Heart right ventricle (tissue), 16 donors: ENCODE data around the gene KRTAP19-8. TPM values are rescaled to one million over a fixed set of nuclear protein-coding genes. Genes with fewer than 3 reads are reported as not detected.

Experiments used
- ATAC-seq, 8 donors: fragments of 200-7000 bp; cut with Tn5 transposase; one replicate each; pipeline ENCODE4 v1.9.1; 2020; ENCODE audit warnings: mild to moderate bottlenecking in 8 of 8, moderate library complexity in 8 of 8, moderate number of reproducible peaks in 1 of 8
- DNase-seq, 2 donors: peaks; one replicate each; pipeline ENCODE4 v3.0.0-alpha.2; 2020
- H3K27ac ChIP-seq, 10 donors: fragments of 200-600 bp; sonication (generic) in 2 of 10; one replicate each; pipeline versions ENCODE4 v1.5.0 to v1.8.0; 2020 to 2022; ENCODE audit warnings: mild to moderate bottlenecking in 3 of 10
- H3K27me3 ChIP-seq, 7 donors: fragments of 200-600 bp; one replicate each; pipeline ENCODE4 v1.8.0; 2021 to 2022; ENCODE audit warnings: mild to moderate bottlenecking in 2 of 7
- H3K36me3 ChIP-seq, 9 donors: fragments of 200-600 bp; sonication (generic) in 1 of 9; one replicate each; pipeline versions ENCODE4 v1.5.0 to v1.8.0; 2020 to 2022; ENCODE audit warnings: mild to moderate bottlenecking in 2 of 9
- H3K4me1 ChIP-seq, 9 donors: fragments of 200-600 bp; sonication (generic) in 1 of 9; one replicate each; pipeline versions ENCODE4 v1.5.0 to v1.8.0; 2020 to 2022; ENCODE audit warnings: mild to moderate bottlenecking in 4 of 9
- H3K4me3 ChIP-seq, 10 donors: fragments of 200-600 bp; sonication (generic) in 2 of 10; one replicate each; pipeline versions ENCODE4 v1.5.0 to v1.8.0; 2020 to 2022; ENCODE audit warnings: mild to moderate bottlenecking in 7 of 10, moderate library complexity in 2 of 10
- H3K9me3 ChIP-seq, 11 donors: fragments of 200-600 bp in 10 of 11; sonication (generic) in 2 of 11; one replicate each; pipeline versions ENCODE4 v1.5.0 to v1.8.0; 2013 to 2022; ENCODE audit warnings: mild to moderate bottlenecking in 2 of 11, control low read depth in 1 of 11, moderate library complexity in 1 of 11
- WGBS, 2 donors: extraction: QIAGEN DNeasy Blood & Tissue Kit; methylation state at CpG; one replicate each; pipeline ENCODE4 v1.1.7; 2013; ENCODE audit warnings: inconsistent platforms in 1 of 2; 5-methylcytosine and 5-hydroxymethylcytosine counted together
- intact Hi-C, 10 donors: fragments of 100-400 bp; cut with DNase I; formaldehyde crosslinking; loops; one replicate each; pipeline versions ENCODE4 v1.11.1 to v1.14.2; 2022
- polyA plus RNA-seq, 2 donors: library from polyadenylated mRNA; stranded (reverse); fragments of 200-250 nt; gene quantifications; one replicate each; pipeline ENCODE4 v1.2.3, GENCODE V29; 2013
- total RNA-seq, 10 donors: library from RNA; stranded (reverse); fragmentation: NEBNext Ultra II Directional in 3 of 10; extraction: Animal tissue kit (Norgen Biotek cat#: 25700) in 3 of 10; gene quantifications; one replicate each; pipeline versions ENCODE4 v1.2.1 to v1.2.4, GENCODE V29; 2021 to 2023
- TF ChIP-seq, protein P1 (sequence below), 9 donors: fragments of 200-600 bp; sonication (generic) in 2 of 9; IDR thresholded peaks; one replicate each; pipeline versions ENCODE4 v1.5.0 to v1.8.0; 2021 to 2022; ENCODE audit warnings: antibody characterized with exemption in 9 of 9, mild to moderate bottlenecking in 5 of 9, moderate library complexity in 1 of 9
- donor health status: Arrhythmogenic right ventricular cardiomyopathy.
- donor health status: ischemic (EF 13 %, LVEDD 7.1; RV severe dilation, severe dysfunction).
- donor health status: healthy with polysubstance abuse.
- donor health status: DM: no; HTN: yes; CAD: no.
- donor health status: DM: no; HTN: no; CAD: no.
- donor health status: ischemic (EF 25% LVEDD 6.9; RV normal size, moderate dysfunction).
- donor health status: ischemic (EF 25% LVEDD 5.7; RV mildly dilated, moderate dysfunction).
- donor health status: healthy.
- donor health status: DM: yes; HTN: yes; CAD: no.
- donor health status: Ischemic cardiomyopathy.
- donor health status: ischemic (EF 35%, LVEDD 5.7; RV mildly dilated, moderate dysfunction).
- donor health status: nonischemic (EF 11% LVEDD 7.7; RV severe dilation, severe dysfunction).
- donor health status: DM: yes; HTN: yes; CAD: no.
- donor health status: PGD.
- donor health status: ischemic (EF 29% LVEDD 5.4; RV normal size, mild dysfunction).
- donor health status: nonischemic (EF 23%, LVEDD 6.1; RV moderate dilation, normal function).

The KRTAP19-8 gene
- total and polyA plus RNA-seq, 12 donors: not detected

GRCh38 chr21:31023680-31024079, 14.6 kb downstream of the KRTAP19-8 start:
- TF ChIP-seq, protein P1, sequence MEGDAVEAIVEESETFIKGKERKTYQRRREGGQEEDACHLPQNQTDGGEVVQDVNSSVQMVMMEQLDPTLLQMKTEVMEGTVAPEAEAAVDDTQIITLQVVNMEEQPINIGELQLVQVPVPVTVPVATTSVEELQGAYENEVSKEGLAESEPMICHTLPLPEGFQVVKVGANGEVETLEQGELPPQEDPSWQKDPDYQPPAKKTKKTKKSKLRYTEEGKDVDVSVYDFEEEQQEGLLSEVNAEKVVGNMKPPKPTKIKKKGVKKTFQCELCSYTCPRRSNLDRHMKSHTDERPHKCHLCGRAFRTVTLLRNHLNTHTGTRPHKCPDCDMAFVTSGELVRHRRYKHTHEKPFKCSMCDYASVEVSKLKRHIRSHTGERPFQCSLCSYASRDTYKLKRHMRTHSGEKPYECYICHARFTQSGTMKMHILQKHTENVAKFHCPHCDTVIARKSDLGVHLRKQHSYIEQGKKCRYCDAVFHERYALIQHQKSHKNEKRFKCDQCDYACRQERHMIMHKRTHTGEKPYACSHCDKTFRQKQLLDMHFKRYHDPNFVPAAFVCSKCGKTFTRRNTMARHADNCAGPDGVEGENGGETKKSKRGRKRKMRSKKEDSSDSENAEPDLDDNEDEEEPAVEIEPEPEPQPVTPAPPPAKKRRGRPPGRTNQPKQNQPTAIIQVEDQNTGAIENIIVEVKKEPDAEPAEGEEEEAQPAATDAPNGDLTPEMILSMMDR (IDR thresholded peaks at IDR 0.05): no peak
- WGBS, 2 donors: 59 to 83% methylated on average over 3 of the region's 3 CpGs
- no peak for DNase-seq
- no peaks in the 10 kb centered on the region for H3K9me3 ChIP-seq
- H3K4me1 ChIP-seq: no peaks in the 10 kb centered on the region
- H3K36me3 ChIP-seq: no peaks in the 10 kb centered on the region
- H3K27me3 ChIP-seq: no peaks in the 10 kb centered on the region
- no peak overlapping the region for H3K27ac ChIP-seq
- ATAC-seq: no peak
- H3K4me3 ChIP-seq: no peak overlapping the region
- intact Hi-C loops: no loop called here

DNA sequence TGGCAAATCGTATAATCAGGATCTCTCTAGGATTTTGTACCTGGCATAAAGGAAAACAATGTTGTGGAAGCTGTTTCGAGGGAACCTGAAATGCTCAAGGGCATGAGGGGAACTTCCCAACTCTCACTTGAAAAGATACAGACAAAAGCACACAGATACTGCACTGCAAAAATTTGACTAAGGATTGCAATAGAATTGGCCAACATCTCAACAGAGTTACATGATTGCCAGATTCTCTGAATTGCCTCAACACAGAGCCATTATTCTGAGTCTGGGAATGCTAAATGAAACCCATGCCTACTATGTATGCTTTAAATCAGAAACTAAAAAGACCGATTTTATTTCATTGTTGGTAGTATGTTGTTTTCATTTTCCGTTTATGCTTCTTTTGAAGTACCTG, 16.0 kb downstream of the KRTAP19-8 start:
- WGBS, 2 donors: 73 to 75% methylated on average over 4 of the region's 4 CpGs

GRCh38 chr21:31018232-31018631, 20.0 kb downstream of the KRTAP19-8 start:
- DNase-seq: no peak
- TF ChIP-seq, protein P1 (IDR thresholded peaks at IDR 0.05): no peak
- no peak overlapping the region for H3K4me3 ChIP-seq
- no peak overlapping the region for H3K27ac ChIP-seq
- WGBS, 2 donors: 71 to 76% methylated on average over 2 of the region's 2 CpGs
- ATAC-seq: no peak
- H3K4me1 ChIP-seq: no peaks in the 10 kb centered on the region
- no peaks in the 10 kb centered on the region for H3K27me3 ChIP-seq
- no peaks in the 10 kb centered on the region for H3K36me3 ChIP-seq
- intact Hi-C loops: no loop called here
- peaks cover 0 to 4% (median 0%) of the 10 kb centered on the region in 11 donors for H3K9me3 ChIP-seq

More for the DNA sequence above, 16.0 kb downstream of the KRTAP19-8 start:
- H3K4me3 ChIP-seq: no peak overlapping the region
- H3K27me3 ChIP-seq: no peaks in the 10 kb centered on the region
- intact Hi-C loops: no loop called here
- H3K27ac ChIP-seq: no peak overlapping the region
- no peak for ATAC-seq
- TF ChIP-seq, protein P1 (IDR thresholded peaks at IDR 0.05): no peak
- H3K9me3 ChIP-seq: no peaks in the 10 kb centered on the region
- no peaks in the 10 kb centered on the region for H3K36me3 ChIP-seq
- DNase-seq: no peak
- H3K4me1 ChIP-seq: no peaks in the 10 kb centered on the region

GRCh38 chr21:31014891-31015290, 23.4 kb downstream of the KRTAP19-8 start:
- no peaks in the 10 kb centered on the region for H3K27me3 ChIP-seq
- WGBS, 2 donors: 69% methylated on average over 2 of the region's 2 CpGs
- no peak overlapping the region for H3K4me3 ChIP-seq
- H3K36me3 ChIP-seq: no peaks in the 10 kb centered on the region
- no peak for DNase-seq
- no peaks in the 10 kb centered on the region for H3K4me1 ChIP-seq
- TF ChIP-seq, protein P1 (IDR thresholded peaks at IDR 0.05): no peak
- intact Hi-C loops: no loop called here
- peaks cover 0 to 4% (median 0%) of the 10 kb centered on the region in 11 donors for H3K9me3 ChIP-seq
- no peak overlapping the region for H3K27ac ChIP-seq
- ATAC-seq: no peak
